ENCODE measurements around the gene ACADS. TPM values are rescaled to one million over a fixed set of nuclear protein-coding genes. Genes with fewer than 3 reads are reported as not detected.
A peak's percentile ranks its signal among the peaks of the same experiment; 100 is the strongest.

The ACADS gene
- total and polyA plus RNA-seq, 9 of the 15 experiments (the other 6 are each of a cell fraction or from before 2014, with no cell fraction given) = 0.06 to 20.3 (median 8.8) TPM

- peak overlapping the region in 1 of 2 experiments; percentile 26; a peak in 1 of 4 replicates for H3K9ac ChIP-seq (ENCODE audit: insufficient read depth in 1 of 2, low read depth in 2 of 2, low read length in 2 of 2)
- 55% methylated on average over 31 of the region's 33 CpGs for WGBS (ENCODE audit: insufficient coverage, low coverage, missing lambda C conversion rate)
- H3K4me3 ChIP-seq = no peak overlapping the region
- DNase-seq (ENCODE audit: extremely low read depth in 1 of 4, low spot score in 3 of 4) = no peak
- no peak for ATAC-seq
- BruUV-seq (replicated peaks) = no TSS peak
- no peak overlapping the region for H2AFZ ChIP-seq (ENCODE audit: low read depth, low read length)
- no peak overlapping the region for H3K4me2 ChIP-seq (ENCODE audit: insufficient read depth, low read length)
- H3K79me2 ChIP-seq (ENCODE audit: control insufficient read depth, insufficient read depth, low read length) = no peaks in the 10 kb centered on the region
- in situ Hi-C loops (cut with MboI) (no loop called here), intact Hi-C loops (cut with micrococcal nuclease) (no loop called here)
- TF ChIP-seq ZNF146 (CRISPR knock-in tag; IDR thresholded peaks at IDR 0.05; ENCODE audit: unreplicated experiment) = no peak
- TF ChIP-seq POLR2G (IDR thresholded peaks at IDR 0.05; ENCODE audit: low read depth, low read length) = peak; percentile 64
- H3K27ac ChIP-seq (ENCODE audit: extremely low read depth, low read depth, low read length) = no peak overlapping the region
- ChIA-PET POLR2A (no interaction called here), CTCF (ENCODE audit: low intra/inter-chr PET ratio) (interaction anchor here (0.7 kb wide), 1 partner anchor 230 kb away, joined by 6 read pairs; no protein-coding TSS in a partner anchor)
- peaks cover 0 to 16% of the 10 kb centered on the region in 2 experiments; a peak in 2 of 5 replicates for H3K4me1 ChIP-seq (replicated peaks in 1 of 2; ENCODE audit: control insufficient read depth in 2 of 2, insufficient read depth in 2 of 2, low read length in 2 of 2)
- no peak for FAIRE-seq
- no peaks in the 10 kb centered on the region for H3K9me1 ChIP-seq (ENCODE audit: control insufficient read depth, insufficient read depth, low read length)
- 0 out of 2 replicates have a peak, but pooled peaks cover 5% of the 10 kb centered on the region for H4K20me1 ChIP-seq (replicated peaks; ENCODE audit: control insufficient read depth, insufficient read depth, low read length)
- no peaks in the 10 kb centered on the region for H3K27me3 ChIP-seq (ENCODE audit: control insufficient read depth in 2 of 2, insufficient read depth in 2 of 2, low read length in 2 of 2)
- peaks cover 9% of the 10 kb centered on the region; the same call in 1 of the 3 replicates for H3K36me3 ChIP-seq (ENCODE audit: control insufficient read depth, insufficient read depth, low read length)
- H3K9me3 ChIP-seq (replicated peaks; ENCODE audit: control insufficient read depth, insufficient read depth, low read depth, low read length) = no peaks in the 10 kb centered on the region
Observed at GRCh38 chr12:120741476-120742421, 16.1 kb downstream of the ACADS start.

- Histone ChIP-seq H2AFZ (ENCODE audit: low read depth, low read length) (no peak overlapping the region), H3K79me2 (ENCODE audit: control insufficient read depth, insufficient read depth, low read length) (no peaks in the 10 kb centered on the region), H3K9ac (ENCODE audit: insufficient read depth in 1 of 2, low read depth in 2 of 2, low read length in 2 of 2) (peak overlapping the region in 1 of 2 experiments; percentile 4; a peak in 1 of 4 replicates), H3K36me3 (ENCODE audit: control insufficient read depth, insufficient read depth, low read length) (no peaks in the 10 kb centered on the region), H3K27ac (ENCODE audit: extremely low read depth, low read depth, low read length) (no peak overlapping the region), H3K9me1 (ENCODE audit: control insufficient read depth, insufficient read depth, low read length) (no peaks in the 10 kb centered on the region), H3K4me3 (no peak overlapping the region), H4K20me1 (replicated peaks; ENCODE audit: control insufficient read depth, insufficient read depth, low read length) (no peaks in the 10 kb centered on the region), H3K9me3 (replicated peaks; ENCODE audit: control insufficient read depth, insufficient read depth, low read depth, low read length) (no peaks in the 10 kb centered on the region), H3K27me3 (ENCODE audit: control insufficient read depth in 2 of 2, insufficient read depth in 2 of 2, low read length in 2 of 2) (no peaks in the 10 kb centered on the region), H3K4me2 (ENCODE audit: insufficient read depth, low read length) (no peak overlapping the region), H3K4me1 (replicated peaks in 1 of 2; ENCODE audit: control insufficient read depth in 2 of 2, insufficient read depth in 2 of 2, low read length in 2 of 2) (peaks cover 0 to 10% of the 10 kb centered on the region in 2 experiments; a peak in 2 of 5 replicates)
- in situ Hi-C loops (cut with MboI) (no loop called here), intact Hi-C loops (cut with micrococcal nuclease) (no loop called here)
- FAIRE-seq (no peak), DNase-seq (ENCODE audit: extremely low read depth in 1 of 4, low spot score in 3 of 4) (no peak), ATAC-seq (no peak)
- BruUV-seq (replicated peaks) = no TSS peak
- ChIA-PET POLR2A (no interaction called here), CTCF (ENCODE audit: low intra/inter-chr PET ratio) (no interaction called here)
- 68% methylated on average over 14 of the region's 15 CpGs for WGBS (ENCODE audit: insufficient coverage, low coverage, missing lambda C conversion rate)
- TF ChIP-seq GTF3C2 (IDR thresholded peaks at IDR 0.05; ENCODE audit: borderline replicate concordance, extremely low read depth, insufficient read length) (no peak), ZKSCAN3 (CRISPR knock-in tag; IDR thresholded peaks at IDR 0.05) (no peak), MEF2D (tag; conservative IDR thresholded peaks at IDR 0.05; ENCODE audit: low read depth) (no peak), E2F8 (IDR thresholded peaks at IDR 0.05; ENCODE audit: low read depth, partially characterized antibody) (no peak), ATF1 (CRISPR knock-in tag; IDR thresholded peaks at IDR 0.05) (no peak), ATF1 (tag; IDR thresholded peaks at IDR 0.05) (no peak)
Observed at GRCh38 chr12:120744922-120745493, 19.4 kb downstream of the ACADS start.

Measured in K562 (cell line).